Body of pancreas (tissue), 4 donors: ENCODE data around the gene CLEC16A.

Source experiments
- POLR2A ChIP-seq, 3 donors: fragments of 450-650 bp; IDR thresholded peaks; one replicate each; pipeline ENCODE4 v1.6.1; 2016; ENCODE audit warnings: antibody characterized with exemption in 3 of 3, mild to moderate bottlenecking in 2 of 3
- TF ChIP-seq, protein P1 (sequence below), 7 experiments: fragments of 450-650 bp in 4 of 7; fragments of 200-600 bp in 3 of 7; sonication (generic) in 3 of 7; IDR thresholded peaks; one replicate each; pipeline ENCODE4 v1.5.1; 2016 to 2019; ENCODE audit warnings: antibody characterized with exemption in 7 of 7

DNA sequence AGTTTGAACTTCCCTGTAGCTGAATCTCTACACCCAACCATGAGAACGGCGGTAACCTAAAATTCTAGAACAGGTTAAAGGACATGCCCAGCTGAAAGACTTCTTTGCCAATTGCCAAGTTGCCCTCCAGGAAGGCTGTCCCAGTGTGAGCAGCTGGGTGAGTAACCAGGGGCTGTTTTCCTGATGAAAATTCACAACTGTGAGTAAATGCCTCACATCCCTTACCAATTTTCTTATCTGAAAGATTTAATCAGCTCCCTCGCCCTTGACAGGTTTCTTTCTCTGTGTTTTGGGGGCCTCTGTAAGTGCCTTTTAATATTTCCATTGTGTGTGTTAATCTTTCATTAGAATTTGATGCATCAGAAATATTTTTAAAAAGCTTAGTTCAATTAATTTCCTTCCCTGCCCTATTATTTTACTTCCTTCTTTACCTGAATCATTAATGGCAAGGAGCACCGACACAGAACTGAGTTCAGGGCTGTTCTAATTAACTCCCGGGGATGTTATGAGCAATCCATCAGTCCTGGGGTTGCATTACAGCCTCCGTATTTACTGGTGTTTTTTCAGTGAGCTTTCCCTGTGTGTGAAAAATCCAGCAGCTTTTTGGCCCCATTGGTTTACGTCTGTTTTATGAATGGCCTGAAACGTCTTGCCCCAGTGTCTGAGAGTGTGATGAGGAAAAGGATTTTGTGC lies 152.9 kb downstream of the CLEC16A start:
- TF ChIP-seq, protein P1, sequence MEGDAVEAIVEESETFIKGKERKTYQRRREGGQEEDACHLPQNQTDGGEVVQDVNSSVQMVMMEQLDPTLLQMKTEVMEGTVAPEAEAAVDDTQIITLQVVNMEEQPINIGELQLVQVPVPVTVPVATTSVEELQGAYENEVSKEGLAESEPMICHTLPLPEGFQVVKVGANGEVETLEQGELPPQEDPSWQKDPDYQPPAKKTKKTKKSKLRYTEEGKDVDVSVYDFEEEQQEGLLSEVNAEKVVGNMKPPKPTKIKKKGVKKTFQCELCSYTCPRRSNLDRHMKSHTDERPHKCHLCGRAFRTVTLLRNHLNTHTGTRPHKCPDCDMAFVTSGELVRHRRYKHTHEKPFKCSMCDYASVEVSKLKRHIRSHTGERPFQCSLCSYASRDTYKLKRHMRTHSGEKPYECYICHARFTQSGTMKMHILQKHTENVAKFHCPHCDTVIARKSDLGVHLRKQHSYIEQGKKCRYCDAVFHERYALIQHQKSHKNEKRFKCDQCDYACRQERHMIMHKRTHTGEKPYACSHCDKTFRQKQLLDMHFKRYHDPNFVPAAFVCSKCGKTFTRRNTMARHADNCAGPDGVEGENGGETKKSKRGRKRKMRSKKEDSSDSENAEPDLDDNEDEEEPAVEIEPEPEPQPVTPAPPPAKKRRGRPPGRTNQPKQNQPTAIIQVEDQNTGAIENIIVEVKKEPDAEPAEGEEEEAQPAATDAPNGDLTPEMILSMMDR (IDR thresholded peaks at IDR 0.05) = no peak
- TF ChIP-seq POLR2A (IDR thresholded peaks at IDR 0.05) = no peak
